GM12878 (cell line): ENCODE data around the gene CHL1. TPM values are rescaled to one million over a fixed set of nuclear protein-coding genes. Genes with fewer than 3 reads are reported as not detected.

Experiments used
- ATAC-seq: fragments of 200-7000 bp; cut with Tn5 transposase; 3 replicates; pipeline ENCODE4 v1.9.1; 2020; ENCODE audit warnings: mild to moderate bottlenecking, moderate library complexity
- BruUV-seq: library from RNA; stranded (reverse); fragments of 400-500 nt; replicated peaks from 2 replicates; lab custom pipeline; 2021; lab: Mats Ljungman, UMichigan
- CTCF ChIA-PET: fragments of 300-600 bp; sonication (Branson Sonifier 250); formaldehyde crosslinking; extraction: SDS; loops from one replicate; lab custom pipeline; 2021; ENCODE audit warnings: inconsistent platforms; lab: Yijun Ruan, JAX
- POLR2A ChIA-PET: fragments of 350-600 bp; formaldehyde crosslinking; extraction: SDS; loops from one replicate; lab custom pipeline; 2021; ENCODE audit warnings: inconsistent platforms; lab: Charles Lee
- RAD21 ChIA-PET: fragments of 300-600 bp; sonication (Branson Sonifier 250); formaldehyde crosslinking; loops from one replicate; lab custom pipeline; 2023; ENCODE audit warnings: antibody characterized with exemption; ENCODE audit not compliant: unreplicated experiment; lab: Charles Lee
- SMC1A ChIA-PET: fragments of 300-600 bp; sonication (Branson Sonifier 250); formaldehyde crosslinking; loops from one replicate; lab custom pipeline; 2023; ENCODE audit not compliant: unreplicated experiment, uncharacterized antibody; lab: Charles Lee
- DNase-seq: peaks from one replicate; pipeline ENCODE4 v3.0.0-alpha.2; 2011; ENCODE audit warnings: low read depth, low spot score
- FAIRE-seq: peaks from 3 replicates; lab custom pipeline; 2011; peaks lifted over from hg19 to GRCh38; lab: Jason Lieb, UNC
- H2AFZ ChIP-seq: 2 replicates; pipeline ENCODE4 v1.6.0; 2011; ENCODE audit warnings: low read depth, low read length, control low read depth; ENCODE audit not compliant: control insufficient read depth
- H3K27ac ChIP-seq: 2 replicates; pipeline ENCODE4 v1.5.1; 2011; ENCODE audit warnings: control low read depth; ENCODE audit not compliant: control insufficient read depth, insufficient read depth
- H3K27me3 ChIP-seq, 2 experiments: replicated peaks in 1 of 2; 2 replicates each; pipeline versions ENCODE4 v1.6.0 to v1.6.1; 2011; ENCODE audit warnings: low read length in 1 of 2; ENCODE audit not compliant: control insufficient read depth in 2 of 2, insufficient read depth in 2 of 2
- H3K36me3 ChIP-seq, 2 experiments: 2 replicates each; pipeline ENCODE4 v1.5.1; 2011; ENCODE audit warnings: low read length in 1 of 2; ENCODE audit not compliant: control insufficient read depth in 2 of 2, insufficient read depth in 2 of 2
- H3K4me1 ChIP-seq: 2 replicates; pipeline ENCODE4 v1.6.1; 2011; ENCODE audit warnings: mild to moderate bottlenecking, low read length, moderate library complexity, mixed read lengths; ENCODE audit not compliant: control insufficient read depth, insufficient read depth
- H3K4me2 ChIP-seq: 2 replicates; pipeline ENCODE4 v1.6.0; 2011; ENCODE audit warnings: control low read depth; ENCODE audit not compliant: control insufficient read depth, insufficient read depth
- H3K4me3 ChIP-seq: fragments of 200-600 bp; sonication (generic); 2 replicates; pipeline ENCODE4 v1.5.1; 2016
- H3K79me2 ChIP-seq: 2 replicates; pipeline ENCODE4 v1.6.0; 2011; ENCODE audit warnings: low read length; ENCODE audit not compliant: control insufficient read depth, insufficient read depth
- H3K9ac ChIP-seq: 2 replicates; pipeline ENCODE4 v1.8.0; 2011; ENCODE audit warnings: low read length, control low read depth, mixed read lengths; ENCODE audit not compliant: control insufficient read depth, insufficient read depth
- H3K9me3 ChIP-seq: replicated peaks from 3 replicates; pipeline ENCODE4 v1.5.1; 2011; ENCODE audit warnings: mild to moderate bottlenecking, low read length; ENCODE audit not compliant: control insufficient read depth, insufficient read depth
- H4K20me1 ChIP-seq: 2 replicates; pipeline ENCODE4 v1.6.0; 2011; ENCODE audit not compliant: control insufficient read depth, insufficient read depth
- ATF7 ChIP-seq: fragments of 450-650 bp; IDR thresholded peaks from 2 replicates; pipeline ENCODE4 v1.6.1; 2016; ENCODE audit warnings: low read depth, mild to moderate bottlenecking
- MLLT1 ChIP-seq: fragments of 450-650 bp; IDR thresholded peaks from 2 replicates; pipeline ENCODE4 v1.6.1; 2016; ENCODE audit warnings: mild to moderate bottlenecking
- MTA2 ChIP-seq: fragments of 450-650 bp; IDR thresholded peaks from 2 replicates; pipeline ENCODE4 v1.6.1; 2016; ENCODE audit warnings: low read depth, mild to moderate bottlenecking, moderate library complexity
- NR2F1 ChIP-seq: fragments of 450-650 bp; conservative IDR thresholded peaks from 2 replicates; pipeline ENCODE4 v1.6.1; 2017; ENCODE audit warnings: mild to moderate bottlenecking
- PAX8 ChIP-seq: fragments of 450-650 bp; IDR thresholded peaks from 2 replicates; pipeline ENCODE4 v1.6.1; 2017; ENCODE audit warnings: mild to moderate bottlenecking, moderate library complexity
- SKIL ChIP-seq: fragments of 450-650 bp; IDR thresholded peaks from 2 replicates; pipeline ENCODE4 v1.6.1; 2017; ENCODE audit warnings: mild to moderate bottlenecking, low read depth, inconsistent platforms; ENCODE audit not compliant: poor library complexity, severe bottlenecking
- ZNF24 ChIP-seq: fragments of 450-650 bp; IDR thresholded peaks from 2 replicates; pipeline ENCODE4 v1.6.1; 2017; ENCODE audit warnings: antibody characterized with exemption, mild to moderate bottlenecking
- WGBS: methylation state at CpG from one replicate; pipeline ENCODE4 v1.1.6; 2016; ENCODE audit warnings: low lambda C conversion rate; ENCODE audit not compliant: insufficient replicate concordance, insufficient coverage; ENCODE audit errors: missing lambda C conversion rate; 5-methylcytosine and 5-hydroxymethylcytosine counted together
- in situ Hi-C: fragments of 300-500 bp; cut with MboI; formaldehyde crosslinking; loops from 9 replicates; pipeline ENCODE4 v1.14.3; 2018; ENCODE audit warnings: mixed read lengths
- intact Hi-C: fragments of 100-400 bp; cut with micrococcal nuclease; formaldehyde crosslinking; loops from one replicate; pipeline ENCODE4 v1.14.2; 2022; ENCODE audit not compliant: unreplicated experiment
- polyA plus RNA-seq, 11 experiments: library from polyadenylated mRNA; depleted of rRNA in 4 of 11; unstranded in 6 of 11; stranded (reverse) in 5 of 11; fragments of >200 nt; fragmentation: Nextera tagmentation in 4 of 11; fragmentation: Illumina TruSeq in 1 of 11; extraction: Ambion mirVana in 4 of 11; extraction: Trizol in 1 of 11; gene quantifications; 1 replicate in 1 of 11; 2 replicates in 10 of 11; pipeline versions ENCODE4 v1.2.1 to v1.2.3, GENCODE V29; 2011 to 2016; ENCODE audit warnings: inconsistent platforms in 2 of 11, missing spikeins in 2 of 11, low read depth in 1 of 11
- total RNA-seq, 4 experiments: library from RNA; depleted of rRNA in 3 of 4; stranded (reverse); fragments of >200 nt in 3 of 4; fragmentation: Illumina TruSeq in 1 of 4; extraction: Trizol in 1 of 4; gene quantifications; 2 replicates each; pipeline versions ENCODE4 v1.2.1 to v1.2.3, GENCODE V29; 2013 to 2021

CHL1 gene
- total and polyA plus RNA-seq, 10 of the 15 experiments (the other 5 are each of a cell fraction or from before 2014, with no cell fraction given) = 0.71 to 30.4 (median 1.8) TPM

GRCh38 chr3:270688-271087 is 74.1 kb downstream of the CHL1 start:
- FAIRE-seq (no peak), DNase-seq (no peak), ATAC-seq (peak; percentile 72)
- Histone ChIP-seq H2AFZ (no peak overlapping the region), H3K9me3 (no peaks in the 10 kb centered on the region), H3K79me2 (no peaks in the 10 kb centered on the region), H3K27ac (no peak overlapping the region), H3K4me2 (no peak overlapping the region), H3K27me3 (no peaks in the 10 kb centered on the region), H3K4me3 (no peak overlapping the region), H3K9ac (no peak overlapping the region), H3K4me1 (no peaks in the 10 kb centered on the region), H3K36me3 (no peaks in the 10 kb centered on the region), H4K20me1 (no peaks in the 10 kb centered on the region)
- no TSS peak for BruUV-seq
- in situ Hi-C loops = no loop called here
- SMC1A ChIA-PET = interaction anchor here (0.5 to 3.8 kb wide), 17 partner anchors 8 to 127 kb away, joined by 3 to 20 read pairs (median 4); no protein-coding TSS in a partner anchor
- CTCF ChIA-PET = interaction anchor here (1.1 to 6.8 kb wide), 4 partner anchors 20 to 83 kb away, joined by 3 to 43 read pairs (median 7); no protein-coding TSS in a partner anchor
- intact Hi-C loops = no loop called here
- 46% methylated on average over 2 of the region's 2 CpGs for WGBS
- POLR2A ChIA-PET = interaction anchor here (0.9 kb wide), 1 partner anchor 58 kb away, joined by 3 read pairs; no protein-coding TSS in a partner anchor
- TF ChIP-seq MTA2 (peak; percentile 31; the same call in 1 of the 2 replicates), ZNF24 (no peak), NR2F1 (no peak), MLLT1 (no peak), PAX8 (no peak), ATF7 (no peak), SKIL (no peak)
- RAD21 ChIA-PET = interaction anchor here (1.1 to 8.8 kb wide), 6 partner anchors 8 to 82 kb away, joined by 3 to 83 read pairs (median 4); no protein-coding TSS in a partner anchor
